ENCODE results near the gene MRPL52.

The MRPL52 gene

GRCh38 chr14:22882064-22882463, 52.4 kb downstream of the MRPL52 start:
- TF ChIP-seq CTCF (IDR thresholded peaks at IDR 0.05) (no peak), ZFX (IDR thresholded peaks at IDR 0.05; ENCODE audit: borderline replicate concordance) (no peak)

GRCh38 chr14:22882529-22883172, 53.0 kb downstream of the MRPL52 start:
- H3K27ac ChIP-seq, result no peak overlapping the region

More at GRCh38 chr14:22882064-22882463, 52.4 kb downstream of the MRPL52 start:
- no peak overlapping the region for H3K27ac ChIP-seq

GRCh38 chr14:22883173-22883976, 53.7 kb downstream of the MRPL52 start, which contains the start of gene REM2:
Gene REM2, plus strand, starts transcription at chr14:22883222. Its CDS starts 66 bp downstream, at chr14:22883288.
- TF ChIP-seq ZFX (IDR thresholded peaks at IDR 0.05; ENCODE audit: borderline replicate concordance) (no peak), CTCF (IDR thresholded peaks at IDR 0.05) (no peak)
- H3K27ac ChIP-seq, result no peak within 1 kb of the TSS

More at GRCh38 chr14:22882529-22883172, 53.0 kb downstream of the MRPL52 start:
- TF ChIP-seq CTCF (IDR thresholded peaks at IDR 0.05), result no peak
- no peak for TF ChIP-seq ZFX (IDR thresholded peaks at IDR 0.05; ENCODE audit: borderline replicate concordance)

GRCh38 chr14:22884076-22884737, 54.5 kb downstream of the MRPL52 start:
- no peak overlapping the region for H3K27ac ChIP-seq
- no peak for TF ChIP-seq ZFX (IDR thresholded peaks at IDR 0.05; ENCODE audit: borderline replicate concordance)
- TF ChIP-seq CTCF (IDR thresholded peaks at IDR 0.05), result no peak
